Nucleus accumbens (tissue), 56 donors: ENCODE results near the gene VWA7.
"Not testable (repeated sequence)": the region's sequence is repeated elsewhere in the genome, so short reads cannot be mapped to it uniquely, and the experiment has no call there.

ENCODE experiments used
- DNase-seq, 56 donors: peaks; one replicate each; lab custom pipeline; 2025; lab: John Stamatoyannopoulos, UW

The VWA7 gene

GRCh38 chr6:31776989-31777666 is at the start of gene VWA7:
TSS of gene VWA7 (minus strand) at chr6:31777328. CDS start at chr6:31776779, 549 bp downstream.
- DNase-seq, result peak in 29 of 56 donors; percentile 6 to 86 (median 32)

GRCh38 chr6:31826793-31827285 is 49.7 kb upstream of the VWA7 start:
- peak in 41 of 56 donors; percentile 42 to 84 (median 72) for DNase-seq

GRCh38 chr6:31825553-31825952 is 48.4 kb upstream of the VWA7 start:
- no peak for DNase-seq

- peak in 1 of 56 donors; percentile 4 for DNase-seq
Observed at GRCh38 chr6:31823592-31824196, 46.6 kb upstream of the VWA7 start.

GRCh38 chr6:31822036-31822821 is 45.1 kb upstream of the VWA7 start:
- DNase-seq, result peak in 54 of 56 donors; percentile 14 to 91 (median 72)

GRCh38 chr6:31821301-31822035 is 44.3 kb upstream of the VWA7 start:
- DNase-seq, result peak in 45 of 56 donors; percentile 5 to 83 (median 63)

- not testable (repeated sequence) for DNase-seq
Observed at GRCh38 chr6:31820399-31820798, 43.3 kb upstream of the VWA7 start.

- DNase-seq, result no peak
Observed at GRCh38 chr6:31819871-31820299, 42.8 kb upstream of the VWA7 start.

GRCh38 chr6:31817929-31818511 is 40.9 kb upstream of the VWA7 start:
- peak in 22 of 56 donors; percentile 9 to 68 (median 38) for DNase-seq

GRCh38 chr6:31817133-31817928 is 40.2 kb upstream of the VWA7 start:
- DNase-seq, result peak in 28 of 56 donors; percentile 13 to 84 (median 46)

- DNase-seq, result peak; percentile 71 to 99 (median 96)
Observed at GRCh38 chr6:31815025-31815838, 38.1 kb upstream of the VWA7 start, which contains the start of the genes HSPA1A and HSPA1L. TSS of gene HSPA1A (plus strand) at chr6:31815543. CDS start at chr6:31815757, 214 bp downstream. TSS of gene HSPA1L (minus strand) at chr6:31815283. CDS start at chr6:31811972, 3,311 bp downstream.

GRCh38 chr6:31814677-31815024 is 37.5 kb upstream of the VWA7 start:
- DNase-seq, result peak; percentile 58 to 97 (median 91)

- no peak for DNase-seq
Observed at GRCh38 chr6:31813465-31813849, 36.3 kb upstream of the VWA7 start.

- DNase-seq, result no peak
Observed at GRCh38 chr6:31811645-31812044, 34.5 kb upstream of the VWA7 start.

GRCh38 chr6:31808599-31808998 is 31.5 kb upstream of the VWA7 start:
- DNase-seq, result not testable (repeated sequence)

- DNase-seq, result peak; percentile 77 to 98 (median 95)
Observed at GRCh38 chr6:31806470-31807272, 29.5 kb upstream of the VWA7 start, which contains the start of gene LSM2. TSS of gene LSM2 (minus strand) at chr6:31806966. CDS start at chr6:31806757, 209 bp downstream.

- no peak for DNase-seq
Observed at GRCh38 chr6:31805939-31806469, 28.9 kb upstream of the VWA7 start.
